HG03457 (cell line): ENCODE results near the gene PCBD2.
A peak's percentile ranks its signal among the peaks of the same experiment; 100 is the strongest.
"Not testable (repeated sequence)": the region's sequence is repeated elsewhere in the genome, so short reads cannot be mapped to it uniquely, and the experiment has no call there.

Experiments used
- ATAC-seq: cut with Tn5 transposase; IDR thresholded peaks from one replicate; pipeline ENCODE4 v1.9.1; 2021; ENCODE audit warnings: moderate number of reproducible peaks; ENCODE audit not compliant: unreplicated experiment

Gene PCBD2

GRCh38 chr5:134904610-134905245, at the start of gene PCBD2:
Gene PCBD2 (plus strand): TSS chr5:134905131. CDS start chr5:134905140, 9 bp downstream.
- ATAC-seq: peak; percentile 73

- ATAC-seq: not testable (repeated sequence)
Observed at GRCh38 chr5:134856465-134856864, 48.5 kb upstream of the PCBD2 start.

- ATAC-seq: no peak
Observed at GRCh38 chr5:134857401-134857800, 47.5 kb upstream of the PCBD2 start.

- no peak for ATAC-seq
Observed at GRCh38 chr5:134864707-134865106, 40.2 kb upstream of the PCBD2 start.

GRCh38 chr5:134873494-134873893, 31.4 kb upstream of the PCBD2 start:
- ATAC-seq: no peak

- peak; percentile 72 for ATAC-seq
Observed at GRCh38 chr5:134873987-134874830, 30.7 kb upstream of the PCBD2 start, which contains the start of gene TXNDC15. Gene TXNDC15 (plus strand): TSS chr5:134874371. CDS start chr5:134874428, 57 bp downstream.

GRCh38 chr5:134874831-134875655, 29.9 kb upstream of the PCBD2 start:
- peak; percentile 16 for ATAC-seq

- no peak for ATAC-seq
Observed at GRCh38 chr5:134877159-134877558, 27.8 kb upstream of the PCBD2 start.

- no peak for ATAC-seq
Observed at GRCh38 chr5:134878403-134878802, 26.5 kb upstream of the PCBD2 start.

- ATAC-seq: no peak
Observed at GRCh38 chr5:134879456-134879855, 25.5 kb upstream of the PCBD2 start.

- not testable (repeated sequence) for ATAC-seq
Observed at GRCh38 chr5:134880937-134881336, 24.0 kb upstream of the PCBD2 start.

GRCh38 chr5:134881711-134882110, 23.2 kb upstream of the PCBD2 start:
- not testable (repeated sequence) for ATAC-seq

- no peak for ATAC-seq
Observed at GRCh38 chr5:134887593-134888159, 17.3 kb upstream of the PCBD2 start.

GRCh38 chr5:134889335-134889734, 15.6 kb upstream of the PCBD2 start:
- ATAC-seq: no peak

- no peak for ATAC-seq
Observed at GRCh38 chr5:134891473-134891872, 13.5 kb upstream of the PCBD2 start.

GRCh38 chr5:134892282-134892681, 12.6 kb upstream of the PCBD2 start:
- no peak for ATAC-seq

GRCh38 chr5:134892926-134893325, 12.0 kb upstream of the PCBD2 start:
- no peak for ATAC-seq

GRCh38 chr5:134893748-134894505, 11.0 kb upstream of the PCBD2 start:
- no peak for ATAC-seq

GRCh38 chr5:134902071-134902801, 2.7 kb upstream of the PCBD2 start:
- peak; percentile 29 for ATAC-seq
